Measurements from ENCODE around the gene OSBPL6.
"Not testable (repeated sequence)": the region's sequence is repeated elsewhere in the genome, so short reads cannot be mapped to it uniquely, and the experiment has no call there.

OSBPL6 gene

GRCh38 chr2:178315078-178315477 is 120.8 kb downstream of the OSBPL6 start:
- no peak for FAIRE-seq

- no peak for FAIRE-seq
These were observed 121.2 kb downstream of the OSBPL6 start for GRCh38 chr2:178315488-178315948.

- FAIRE-seq, result peak; percentile 85
These were observed 123.5 kb downstream of the OSBPL6 start for GRCh38 chr2:178317811-178318210.

- FAIRE-seq, result no peak
These were observed 125.8 kb downstream of the OSBPL6 start for GRCh38 chr2:178320011-178320585.

- peak; percentile 38 for FAIRE-seq
These were observed 127.8 kb downstream of the OSBPL6 start for GRCh38 chr2:178322068-178322467.

- FAIRE-seq, result not testable (repeated sequence)
These were observed 129.0 kb downstream of the OSBPL6 start for GRCh38 chr2:178323331-178323730.

GRCh38 chr2:178324077-178324476 is 129.8 kb downstream of the OSBPL6 start:
- no peak for FAIRE-seq

GRCh38 chr2:178325268-178325667 is 131.0 kb downstream of the OSBPL6 start:
- FAIRE-seq, result peak; percentile 38

- no peak for FAIRE-seq
These were observed 133.2 kb downstream of the OSBPL6 start for GRCh38 chr2:178327516-178327915.

- peak; percentile 45 for FAIRE-seq
These were observed 133.7 kb downstream of the OSBPL6 start for GRCh38 chr2:178328037-178328436.

GRCh38 chr2:178330175-178331017 is 136.1 kb downstream of the OSBPL6 start:
- FAIRE-seq, result no peak

GRCh38 chr2:178331474-178332432 is 137.4 kb downstream of the OSBPL6 start:
- FAIRE-seq, result no peak

GRCh38 chr2:178333851-178334250 is 139.5 kb downstream of the OSBPL6 start:
- FAIRE-seq, result no peak

GRCh38 chr2:178335230-178335629 is 140.9 kb downstream of the OSBPL6 start:
- FAIRE-seq, result no peak

- no peak for FAIRE-seq
These were observed 149.8 kb downstream of the OSBPL6 start for GRCh38 chr2:178344121-178344520.

- FAIRE-seq, result no peak
These were observed 151.6 kb downstream of the OSBPL6 start for GRCh38 chr2:178345951-178346350.

GRCh38 chr2:178350051-178350450 is 155.7 kb downstream of the OSBPL6 start:
- FAIRE-seq, result no peak

GRCh38 chr2:178357704-178358103 is 163.4 kb downstream of the OSBPL6 start:
- FAIRE-seq, result not testable (repeated sequence)

- no peak for FAIRE-seq
These were observed 165.0 kb downstream of the OSBPL6 start for GRCh38 chr2:178359192-178359912.

- no peak for FAIRE-seq
These were observed 167.3 kb downstream of the OSBPL6 start for GRCh38 chr2:178361588-178361987.

GRCh38 chr2:178363252-178363651 is 168.9 kb downstream of the OSBPL6 start:
- no peak for FAIRE-seq

- no peak for FAIRE-seq
These were observed 170.8 kb downstream of the OSBPL6 start for GRCh38 chr2:178365116-178365515.
